GM12892 (cell line): ENCODE measurements around the gene KRTAP4-12.
"Not testable (repeated sequence)": the region's sequence is repeated elsewhere in the genome, so short reads cannot be mapped to it uniquely, and the experiment has no call there.

Experiments
- DNase-seq: peaks from one replicate; pipeline ENCODE4 v3.0.0; 2011; ENCODE audit not compliant: insufficient read length
- FAIRE-seq: peaks from 2 replicates; lab custom pipeline; 2011; peaks lifted over from hg19 to GRCh38; lab: Jason Lieb, UNC
- POLR2A ChIP-seq: IDR thresholded peaks from 2 replicates; pipeline ENCODE4 v1.6.1; 2011; ENCODE audit warnings: low read depth, low read length, control low read depth
- POLR2AphosphoS5 ChIP-seq: IDR thresholded peaks from 2 replicates; pipeline ENCODE4 v1.6.1; 2011; ENCODE audit warnings: low read depth, low read length, control low read depth
- TAF1 ChIP-seq: IDR thresholded peaks from 2 replicates; pipeline ENCODE4 v1.6.1; 2011; ENCODE audit warnings: low read depth, mild to moderate bottlenecking, control low read depth, low read length, borderline replicate concordance

KRTAP4-12 gene

DNA sequence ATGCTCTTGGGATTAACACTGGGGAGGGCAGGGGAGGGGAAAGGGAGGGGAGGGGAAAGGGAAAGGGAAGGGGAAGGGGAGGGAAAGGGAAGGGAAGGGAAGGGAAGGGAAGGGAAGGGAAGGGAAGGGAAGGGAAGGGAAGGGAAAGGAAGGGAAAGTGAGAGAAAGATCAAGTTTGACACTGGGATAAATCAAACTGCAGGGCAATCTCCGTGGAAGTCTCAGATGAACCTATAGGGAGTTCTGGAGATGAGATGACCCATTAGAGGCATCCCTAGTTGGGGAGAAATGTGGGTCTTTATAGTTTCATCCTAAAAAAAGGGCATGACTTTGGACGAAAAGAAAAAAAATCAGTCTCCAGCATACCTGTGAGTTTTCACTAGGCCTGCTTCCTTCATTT is 2.2 kb downstream of the KRTAP4-12 start:
- TF ChIP-seq TAF1 (no peak), POLR2A (no peak), POLR2AphosphoS5 (no peak)
- FAIRE-seq, result no peak

GRCh38 chr17:41119696-41120690 is 4.0 kb downstream of the KRTAP4-12 start:
- FAIRE-seq, DNase-seq: not testable (repeated sequence)

More for the DNA sequence above, 2.2 kb downstream of the KRTAP4-12 start:
- no peak for DNase-seq

DNA sequence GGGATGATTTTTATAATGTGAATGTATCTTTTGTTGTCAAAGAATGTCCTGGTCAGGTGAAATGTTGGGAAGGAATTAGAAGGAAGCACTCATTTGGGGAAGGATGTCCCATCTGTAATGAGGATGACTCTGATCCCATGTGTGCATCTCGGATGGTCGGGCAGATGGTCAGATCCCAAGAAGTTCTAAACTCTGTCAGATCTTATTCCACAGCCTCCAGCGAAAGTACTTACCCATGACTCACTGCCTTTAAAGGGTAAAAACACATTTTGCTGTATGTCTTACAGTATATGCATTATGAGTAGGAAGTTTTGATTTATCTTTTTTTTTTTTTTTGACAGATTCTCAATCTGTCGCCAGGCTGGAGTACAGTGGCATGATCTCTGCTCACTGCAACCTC is 5.3 kb downstream of the KRTAP4-12 start:
- TF ChIP-seq POLR2A (no peak), POLR2AphosphoS5 (no peak), TAF1 (no peak)
- FAIRE-seq, result no peak
- DNase-seq, result no peak

DNA sequence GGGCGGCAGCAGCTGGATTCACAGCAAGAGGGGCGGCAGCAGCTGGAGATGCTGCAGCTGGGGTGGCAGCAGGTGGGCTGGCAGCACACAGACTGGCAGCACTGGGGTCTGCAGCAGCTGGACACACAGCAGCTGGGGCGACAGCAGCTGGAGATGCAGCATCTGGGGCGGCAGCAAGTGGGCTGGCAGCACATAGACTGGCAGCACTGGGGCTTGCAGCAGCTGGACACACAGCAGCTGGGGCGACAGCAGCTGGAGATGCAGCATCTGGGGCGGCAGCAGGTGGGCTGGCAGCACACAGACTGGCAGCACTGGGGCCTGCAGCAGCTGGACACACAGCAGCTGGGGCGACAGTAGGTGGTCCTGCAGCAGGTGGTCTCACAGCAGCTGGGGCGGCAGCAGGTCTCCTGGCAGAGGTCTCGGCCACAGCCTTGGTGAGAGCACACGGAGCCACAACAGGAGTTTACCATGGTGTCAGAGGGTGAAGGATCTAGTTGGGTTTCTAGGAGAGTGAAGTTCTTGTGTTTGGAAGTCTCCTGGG is 6.1 kb downstream of the KRTAP4-12 start, which contains the start of gene KRTAP4-11:
KRTAP4-11 (minus strand) TSS at position 528 of the 541 bp plus-strand sequence; CDS start at position 470, 58 bp downstream.
- FAIRE-seq, DNase-seq: not testable (repeated sequence)

- FAIRE-seq (no peak), DNase-seq (no peak)
- no peak for TF ChIP-seq POLR2A
- no peak for TF ChIP-seq POLR2AphosphoS5
- no peak for TF ChIP-seq TAF1
Measured at GRCh38 chr17:41116297-41116696, 7.7 kb downstream of the KRTAP4-12 start.

- DNase-seq, result no peak
- TF ChIP-seq POLR2AphosphoS5 (no peak), POLR2A (no peak), TAF1 (no peak)
- FAIRE-seq, result no peak
Measured at GRCh38 chr17:41111151-41111885, 12.7 kb downstream of the KRTAP4-12 start.

DNA sequence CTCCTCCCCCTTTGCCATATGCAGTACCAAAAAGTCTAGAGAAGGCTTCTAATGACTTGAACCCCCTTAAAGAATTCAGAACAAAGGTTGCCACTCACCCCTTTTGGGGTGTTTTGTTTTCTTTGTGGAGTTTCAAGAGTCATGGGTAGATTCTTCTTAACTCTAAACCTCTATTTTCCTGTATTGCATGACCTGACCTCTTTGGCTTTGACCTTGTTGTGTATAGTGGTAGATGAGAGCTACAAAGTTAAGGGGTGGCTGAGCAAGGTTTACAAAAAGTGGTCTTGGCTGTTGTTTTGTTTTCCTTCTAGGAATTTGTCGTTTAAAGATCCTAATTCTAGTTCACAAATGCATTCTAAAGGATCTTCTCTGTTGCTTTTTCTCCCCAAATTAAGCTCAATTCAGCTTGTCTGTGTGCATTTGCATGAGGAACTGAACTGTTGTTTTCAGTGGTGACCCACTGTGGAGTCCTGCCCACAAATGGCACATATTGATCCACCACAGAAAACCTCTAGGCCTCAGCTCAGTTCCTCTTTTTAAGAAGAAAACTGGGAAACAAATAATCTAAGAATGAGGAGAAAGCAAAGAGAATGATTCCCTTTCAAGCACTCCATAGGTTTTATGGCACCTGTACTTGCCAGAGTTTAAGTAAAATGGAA is 15.1 kb downstream of the KRTAP4-12 start:
- not testable (repeated sequence) for FAIRE-seq, DNase-seq

- no peak for FAIRE-seq
- TF ChIP-seq POLR2A (no peak), POLR2AphosphoS5 (no peak), TAF1 (no peak)
Measured at GRCh38 chr17:41107941-41108450, 16.0 kb downstream of the KRTAP4-12 start.

GRCh38 chr17:41105347-41105746 is 18.6 kb downstream of the KRTAP4-12 start, which contains the start of gene KRTAP4-9:
TSS of gene KRTAP4-9 (plus strand) at chr17:41105389. CDS start at chr17:41105389, 0 bp downstream.
- not testable (repeated sequence) for FAIRE-seq, DNase-seq

More at GRCh38 chr17:41107941-41108450, 16.0 kb downstream of the KRTAP4-12 start:
- no peak for DNase-seq

- FAIRE-seq, DNase-seq: not testable (repeated sequence)
Measured at GRCh38 chr17:41104386-41105038, 19.5 kb downstream of the KRTAP4-12 start.

- FAIRE-seq (no peak), DNase-seq (no peak)
- TF ChIP-seq POLR2A (no peak), POLR2AphosphoS5 (no peak), TAF1 (no peak)
Measured at GRCh38 chr17:41103896-41104295, 20.1 kb downstream of the KRTAP4-12 start.
